Erythroblast (primary cell): Measurements from ENCODE around the gene RNF31.

Source experiments
- GATA1 ChIP-seq: IDR thresholded peaks from 2 replicates; pipeline ENCODE4 v1.6.1; 2011; ENCODE audit warnings: low read depth, mild to moderate bottlenecking, control low read depth, low read length, moderate library complexity
- POLR2A ChIP-seq: IDR thresholded peaks from 2 replicates; pipeline ENCODE4 v1.6.1; 2011; ENCODE audit warnings: mild to moderate bottlenecking, low read length

DNA sequence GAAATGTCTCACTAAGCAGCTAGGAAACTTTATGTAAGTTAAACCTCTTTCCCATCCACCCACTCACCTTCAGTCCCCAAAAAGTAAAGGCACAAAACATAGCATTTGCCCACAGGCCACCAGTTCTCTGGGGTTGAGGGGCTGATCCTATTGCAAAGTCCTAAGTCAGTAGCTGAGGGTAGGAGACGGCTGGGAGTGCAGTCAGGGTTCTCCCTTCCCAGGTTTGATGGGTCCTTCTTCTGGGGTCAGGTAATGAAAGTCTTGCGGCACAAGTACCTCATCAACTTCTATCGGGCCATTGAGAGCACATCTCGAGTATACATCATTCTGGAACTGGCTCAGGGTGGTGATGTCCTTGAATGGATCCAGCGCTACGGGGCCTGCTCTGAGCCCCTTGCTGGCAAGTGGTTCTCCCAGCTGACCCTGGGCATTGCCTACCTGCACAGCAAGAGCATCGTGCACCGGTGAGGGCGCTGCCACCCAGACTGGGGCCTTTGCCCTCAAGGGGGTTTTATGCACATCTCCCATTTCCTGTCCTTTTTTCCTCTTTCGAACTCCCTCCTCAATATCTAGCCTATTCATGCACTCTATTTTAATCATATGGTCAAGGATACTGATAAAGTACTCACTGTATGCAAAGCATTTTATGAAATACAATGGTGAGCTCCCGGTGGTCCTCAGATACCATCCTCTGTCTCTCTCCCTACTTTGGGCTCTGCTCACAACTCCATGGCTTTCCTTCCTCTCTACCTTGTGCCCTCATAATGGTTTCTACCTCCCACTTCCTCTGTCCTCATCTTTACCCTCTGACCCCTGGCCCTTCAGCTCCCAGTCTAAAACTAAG, 59.2 kb downstream of the RNF31 start:
- no peak for TF ChIP-seq POLR2A
- TF ChIP-seq GATA1, result no peak
